ENCODE results near the gene AREL1.
A peak's percentile ranks its signal among the peaks of the same experiment; 100 is the strongest.

Gene AREL1

DNA sequence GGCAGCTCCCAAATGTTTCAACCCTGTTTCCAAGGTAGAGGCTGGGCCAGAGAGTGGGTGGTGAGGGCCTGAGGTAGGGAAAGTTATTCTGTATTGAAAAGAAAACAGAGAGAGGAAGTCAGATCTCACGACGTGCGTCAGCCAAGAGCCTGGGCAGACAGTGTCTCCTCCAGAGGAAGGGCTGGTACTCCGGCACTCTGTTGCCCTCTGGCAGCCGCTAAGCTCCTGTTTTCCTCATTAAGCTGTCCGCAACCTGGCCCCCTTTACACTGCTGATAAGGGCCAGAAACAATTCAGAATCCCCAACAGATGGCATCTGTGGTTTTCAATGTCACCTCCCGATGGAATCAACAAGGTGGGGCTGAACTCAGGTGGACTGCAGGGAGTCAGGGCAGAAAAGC, 74.8 kb downstream of the AREL1 start:
- no peaks in the 10 kb centered on the region for H3K4me1 ChIP-seq (ENCODE audit: insufficient read depth, low read length, poor library complexity, severe bottlenecking)
- TF ChIP-seq EZH2phosphoT487 (IDR thresholded peaks at IDR 0.05; ENCODE audit: borderline replicate concordance), result no peak
- TF ChIP-seq, protein P1, sequence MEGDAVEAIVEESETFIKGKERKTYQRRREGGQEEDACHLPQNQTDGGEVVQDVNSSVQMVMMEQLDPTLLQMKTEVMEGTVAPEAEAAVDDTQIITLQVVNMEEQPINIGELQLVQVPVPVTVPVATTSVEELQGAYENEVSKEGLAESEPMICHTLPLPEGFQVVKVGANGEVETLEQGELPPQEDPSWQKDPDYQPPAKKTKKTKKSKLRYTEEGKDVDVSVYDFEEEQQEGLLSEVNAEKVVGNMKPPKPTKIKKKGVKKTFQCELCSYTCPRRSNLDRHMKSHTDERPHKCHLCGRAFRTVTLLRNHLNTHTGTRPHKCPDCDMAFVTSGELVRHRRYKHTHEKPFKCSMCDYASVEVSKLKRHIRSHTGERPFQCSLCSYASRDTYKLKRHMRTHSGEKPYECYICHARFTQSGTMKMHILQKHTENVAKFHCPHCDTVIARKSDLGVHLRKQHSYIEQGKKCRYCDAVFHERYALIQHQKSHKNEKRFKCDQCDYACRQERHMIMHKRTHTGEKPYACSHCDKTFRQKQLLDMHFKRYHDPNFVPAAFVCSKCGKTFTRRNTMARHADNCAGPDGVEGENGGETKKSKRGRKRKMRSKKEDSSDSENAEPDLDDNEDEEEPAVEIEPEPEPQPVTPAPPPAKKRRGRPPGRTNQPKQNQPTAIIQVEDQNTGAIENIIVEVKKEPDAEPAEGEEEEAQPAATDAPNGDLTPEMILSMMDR (conservative IDR thresholded peaks at IDR 0.05; ENCODE audit: low read length), result no peak

DNA sequence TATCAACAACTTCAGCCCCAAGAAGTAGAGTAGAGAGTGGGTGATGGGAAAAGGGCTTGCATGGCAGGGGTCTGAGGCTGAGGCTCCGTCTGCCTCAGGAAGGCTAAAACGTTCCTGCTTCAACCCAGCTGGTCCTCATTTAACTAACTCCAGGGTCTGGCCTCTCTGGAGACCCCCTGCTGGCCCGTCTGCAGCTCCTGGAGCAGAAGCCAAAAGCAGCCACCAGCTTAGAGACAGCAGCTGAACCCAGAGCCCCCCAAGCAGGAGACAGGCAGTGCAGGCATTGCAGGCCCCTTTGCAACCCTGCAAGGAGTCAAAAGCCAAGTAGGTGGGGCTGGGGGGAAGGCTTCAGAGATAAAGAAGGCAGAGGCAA, 75.7 kb downstream of the AREL1 start:
- H3K79me2 ChIP-seq (ENCODE audit: insufficient read depth, low read length), result no peaks in the 10 kb centered on the region
- H3K4me2 ChIP-seq (ENCODE audit: low read depth, low read length, poor library complexity, severe bottlenecking), result no peak overlapping the region
- TF ChIP-seq, protein P1 (conservative IDR thresholded peaks at IDR 0.05; ENCODE audit: low read length), result no peak
- no peak for TF ChIP-seq EZH2phosphoT487 (IDR thresholded peaks at IDR 0.05; ENCODE audit: borderline replicate concordance)
- H3K9ac ChIP-seq (ENCODE audit: low read depth, low read length, poor library complexity, severe bottlenecking), result no peak overlapping the region
- H3K9me3 ChIP-seq (ENCODE audit: insufficient read depth, low read depth, low read length), result no peaks in the 10 kb centered on the region
- no peak overlapping the region for H3K4me3 ChIP-seq (ENCODE audit: low read length, poor library complexity, severe bottlenecking)
- H3K27me3 ChIP-seq (ENCODE audit: insufficient read depth, low read length, poor library complexity, severe bottlenecking), result no peaks in the 10 kb centered on the region
- H3K36me3 ChIP-seq (ENCODE audit: insufficient read depth, low read length), result no peaks in the 10 kb centered on the region
- H3K4me1 ChIP-seq (ENCODE audit: insufficient read depth, low read length, poor library complexity, severe bottlenecking), result no peaks in the 10 kb centered on the region
- H3K9me2 ChIP-seq (replicated peaks; ENCODE audit: low read depth, low read length), result no peaks in the 10 kb centered on the region
- no peaks in the 10 kb centered on the region for H3F3A ChIP-seq (ENCODE audit: low read depth)
- no peak overlapping the region for H2AFZ ChIP-seq (ENCODE audit: low read length)
- H4K20me1 ChIP-seq (ENCODE audit: insufficient read depth, low read length, poor library complexity, severe bottlenecking), result no peaks in the 10 kb centered on the region

More for the DNA sequence above, 74.8 kb downstream of the AREL1 start:
- Histone ChIP-seq H4K20me1 (ENCODE audit: insufficient read depth, low read length, poor library complexity, severe bottlenecking) (no peaks in the 10 kb centered on the region), H3K27me3 (ENCODE audit: insufficient read depth, low read length, poor library complexity, severe bottlenecking) (no peaks in the 10 kb centered on the region), H3K79me2 (ENCODE audit: insufficient read depth, low read length) (no peaks in the 10 kb centered on the region), H3K36me3 (ENCODE audit: insufficient read depth, low read length) (no peaks in the 10 kb centered on the region), H3K9me2 (replicated peaks; ENCODE audit: low read depth, low read length) (no peaks in the 10 kb centered on the region), H3K9ac (ENCODE audit: low read depth, low read length, poor library complexity, severe bottlenecking) (no peak overlapping the region), H3K4me2 (ENCODE audit: low read depth, low read length, poor library complexity, severe bottlenecking) (no peak overlapping the region), H2AFZ (ENCODE audit: low read length) (0 out of 2 replicates have a peak overlapping the region, but pooled peaks have one; percentile 16), H3K9me3 (ENCODE audit: insufficient read depth, low read depth, low read length) (no peaks in the 10 kb centered on the region), H3K4me3 (ENCODE audit: low read length, poor library complexity, severe bottlenecking) (no peak overlapping the region), H3F3A (ENCODE audit: low read depth) (no peaks in the 10 kb centered on the region)

DNA sequence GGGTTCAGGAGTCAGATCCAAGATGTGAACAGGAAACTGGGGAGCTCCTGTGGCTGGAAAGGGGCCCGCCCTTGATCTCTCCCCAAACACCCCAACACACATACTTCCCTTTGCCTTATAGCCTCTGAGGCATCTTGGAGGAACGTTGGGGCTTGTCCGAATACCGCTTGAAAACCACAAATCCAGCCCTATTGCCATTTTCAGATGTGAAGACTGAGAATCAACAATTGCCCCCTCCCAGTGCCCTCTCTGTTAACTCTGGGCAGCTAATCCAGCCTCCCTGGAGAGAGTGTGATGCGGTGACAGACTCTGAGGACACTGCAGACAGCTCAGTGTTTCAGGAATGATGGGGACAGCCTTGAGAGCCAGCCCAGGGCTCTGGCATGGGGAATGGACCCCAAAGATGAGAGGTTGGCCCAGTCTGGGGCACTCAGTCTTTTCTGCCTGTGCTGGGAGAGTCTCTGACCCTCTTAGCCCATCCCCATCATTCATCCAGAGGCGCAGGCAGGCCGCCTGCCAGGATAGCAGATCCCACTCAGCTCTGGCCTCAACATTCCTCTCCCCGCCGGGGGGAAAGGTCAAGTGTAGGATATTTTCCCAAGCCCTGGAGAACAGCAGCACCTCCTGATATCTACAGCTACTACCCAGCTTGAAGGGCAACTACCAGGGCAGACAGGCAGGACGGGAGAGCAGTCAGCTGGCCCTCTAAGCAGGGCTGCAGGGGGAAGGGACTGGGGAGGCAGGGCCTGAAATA, 76.3 kb downstream of the AREL1 start:
- Histone ChIP-seq H3K4me1 (ENCODE audit: insufficient read depth, low read length, poor library complexity, severe bottlenecking) (no peaks in the 10 kb centered on the region), H3F3A (ENCODE audit: low read depth) (no peaks in the 10 kb centered on the region), H3K9ac (ENCODE audit: low read depth, low read length, poor library complexity, severe bottlenecking) (no peak overlapping the region), H3K4me2 (ENCODE audit: low read depth, low read length, poor library complexity, severe bottlenecking) (no peak overlapping the region), H3K9me3 (ENCODE audit: insufficient read depth, low read depth, low read length) (no peaks in the 10 kb centered on the region), H3K36me3 (ENCODE audit: insufficient read depth, low read length) (no peaks in the 10 kb centered on the region), H3K4me3 (ENCODE audit: low read length, poor library complexity, severe bottlenecking) (no peak overlapping the region), H3K27me3 (ENCODE audit: insufficient read depth, low read length, poor library complexity, severe bottlenecking) (no peaks in the 10 kb centered on the region), H4K20me1 (ENCODE audit: insufficient read depth, low read length, poor library complexity, severe bottlenecking) (no peaks in the 10 kb centered on the region), H3K9me2 (replicated peaks; ENCODE audit: low read depth, low read length) (no peaks in the 10 kb centered on the region), H2AFZ (ENCODE audit: low read length) (no peak overlapping the region), H3K79me2 (ENCODE audit: insufficient read depth, low read length) (no peaks in the 10 kb centered on the region)
- TF ChIP-seq, protein P1 (conservative IDR thresholded peaks at IDR 0.05; ENCODE audit: low read length), result no peak
- no peak for TF ChIP-seq EZH2phosphoT487 (IDR thresholded peaks at IDR 0.05; ENCODE audit: borderline replicate concordance)
